ENCODE data around the gene EPB41L1. TPM values are rescaled to one million over a fixed set of nuclear protein-coding genes. Genes with fewer than 3 reads are reported as not detected.

The EPB41L1 gene
- total and polyA plus RNA-seq, 2 donors from 2014 or later = 53.2 to 230 TPM

- no peaks in the 10 kb centered on the region for H3K9me3 ChIP-seq (ENCODE audit: control insufficient read depth in 2 of 3, insufficient read depth in 1 of 3, low read length in 3 of 3)
- no peaks in the 10 kb centered on the region for H3K27me3 ChIP-seq (ENCODE audit: control insufficient read depth, insufficient read depth, low read length)
- no peak overlapping the region for H3K4me3 ChIP-seq (ENCODE audit: low read length in 3 of 3)
- no peak overlapping the region for H3K9ac ChIP-seq (ENCODE audit: low read length in 3 of 3)
- intact Hi-C loops (cut with DNase I) = no loop called here
- FAIRE-seq (no peak), DNase-seq (no peak)
- no peak overlapping the region for H3K27ac ChIP-seq (ENCODE audit: low read depth in 2 of 2, low read length in 2 of 2)
- H3K36me3 ChIP-seq (ENCODE audit: control insufficient read depth in 2 of 3, insufficient read depth in 3 of 3, low read length in 3 of 3) = peaks cover 5 to 53% (median 27%) of the 10 kb centered on the region in 3 donors
- no peaks in the 10 kb centered on the region for H3K4me1 ChIP-seq (ENCODE audit: control insufficient read depth in 2 of 3, insufficient read depth in 2 of 3, low read depth in 1 of 3, low read length in 3 of 3)
- TF ChIP-seq CTCF (IDR thresholded peaks at IDR 0.05; ENCODE audit: borderline replicate concordance, extremely low read depth, insufficient read depth) = no peak
These were observed 89.2 kb downstream of the EPB41L1 start for GRCh38 chr20:36243726-36244125.

GRCh38 chr20:36246401-36246800 lies 91.9 kb downstream of the EPB41L1 start:
- no peaks in the 10 kb centered on the region for H3K4me1 ChIP-seq (ENCODE audit: control insufficient read depth in 2 of 3, insufficient read depth in 2 of 3, low read depth in 1 of 3, low read length in 3 of 3)
- H3K4me3 ChIP-seq (ENCODE audit: low read length in 3 of 3) = no peak overlapping the region
- H3K27ac ChIP-seq (ENCODE audit: low read depth in 2 of 2, low read length in 2 of 2) = no peak overlapping the region
- intact Hi-C loops (cut with DNase I) = no loop called here
- H3K9me3 ChIP-seq (ENCODE audit: control insufficient read depth in 2 of 3, insufficient read depth in 1 of 3, low read length in 3 of 3) = no peaks in the 10 kb centered on the region
- FAIRE-seq = no peak
- no peak for DNase-seq
- H3K27me3 ChIP-seq (ENCODE audit: control insufficient read depth, insufficient read depth, low read length) = no peaks in the 10 kb centered on the region
- no peak overlapping the region for H3K9ac ChIP-seq (ENCODE audit: low read length in 3 of 3)
- H3K36me3 ChIP-seq (ENCODE audit: control insufficient read depth in 2 of 3, insufficient read depth in 3 of 3, low read length in 3 of 3) = peaks cover 5 to 45% (median 33%) of the 10 kb centered on the region in 3 donors
- TF ChIP-seq CTCF (IDR thresholded peaks at IDR 0.05; ENCODE audit: borderline replicate concordance, extremely low read depth, insufficient read depth) = no peak

GRCh38 chr20:36248836-36249235 lies 94.3 kb downstream of the EPB41L1 start:
- no peak overlapping the region for H3K27ac ChIP-seq (ENCODE audit: low read depth in 2 of 2, low read length in 2 of 2)
- no peaks in the 10 kb centered on the region for H3K27me3 ChIP-seq (ENCODE audit: control insufficient read depth, insufficient read depth, low read length)
- FAIRE-seq (no peak), DNase-seq (no peak)
- H3K4me3 ChIP-seq (ENCODE audit: low read length in 3 of 3) = no peak overlapping the region
- TF ChIP-seq CTCF (IDR thresholded peaks at IDR 0.05; ENCODE audit: borderline replicate concordance, extremely low read depth, insufficient read depth) = no peak
- no peaks in the 10 kb centered on the region for H3K9me3 ChIP-seq (ENCODE audit: control insufficient read depth in 2 of 3, insufficient read depth in 1 of 3, low read length in 3 of 3)
- intact Hi-C loops (cut with DNase I) = no loop called here
- peaks cover 5 to 45% (median 39%) of the 10 kb centered on the region in 3 donors for H3K36me3 ChIP-seq (ENCODE audit: control insufficient read depth in 2 of 3, insufficient read depth in 3 of 3, low read length in 3 of 3)
- no peaks in the 10 kb centered on the region for H3K4me1 ChIP-seq (ENCODE audit: control insufficient read depth in 2 of 3, insufficient read depth in 2 of 3, low read depth in 1 of 3, low read length in 3 of 3)
- no peak overlapping the region for H3K9ac ChIP-seq (ENCODE audit: low read length in 3 of 3)

GRCh38 chr20:36249450-36249849 lies 94.9 kb downstream of the EPB41L1 start:
- Histone ChIP-seq H3K36me3 (ENCODE audit: control insufficient read depth in 2 of 3, insufficient read depth in 3 of 3, low read length in 3 of 3) (peaks cover 5 to 43% (median 33%) of the 10 kb centered on the region in 3 donors), H3K4me1 (ENCODE audit: control insufficient read depth in 2 of 3, insufficient read depth in 2 of 3, low read depth in 1 of 3, low read length in 3 of 3) (no peaks in the 10 kb centered on the region), H3K9ac (ENCODE audit: low read length in 3 of 3) (no peak overlapping the region), H3K27me3 (ENCODE audit: control insufficient read depth, insufficient read depth, low read length) (no peaks in the 10 kb centered on the region), H3K27ac (ENCODE audit: low read depth in 2 of 2, low read length in 2 of 2) (no peak overlapping the region), H3K4me3 (ENCODE audit: low read length in 3 of 3) (no peak overlapping the region), H3K9me3 (ENCODE audit: control insufficient read depth in 2 of 3, insufficient read depth in 1 of 3, low read length in 3 of 3) (no peaks in the 10 kb centered on the region)
- DNase-seq (no peak), FAIRE-seq (no peak)
- intact Hi-C loops (cut with DNase I) = no loop called here
- no peak for TF ChIP-seq CTCF (IDR thresholded peaks at IDR 0.05; ENCODE audit: borderline replicate concordance, extremely low read depth, insufficient read depth)

Measured in kidney (tissue), 14 donors.